ENCODE data around the gene KIF9.

GRCh38 chr3:47227678-47228077, 54.9 kb downstream of the KIF9 start:
- TF ChIP-seq CTCF (conservative IDR thresholded peaks at IDR 0.05), result no peak
- no peak for TF ChIP-seq ZFX (IDR thresholded peaks at IDR 0.05)

Measured in C4-2B (cell line).